HG02588 (cell line): ENCODE results near the gene NUDT14.

Experiments
- ATAC-seq: cut with Tn5 transposase; IDR thresholded peaks from one replicate; pipeline ENCODE4 v1.9.1; 2021; ENCODE audit warnings: mild to moderate bottlenecking, moderate library complexity; ENCODE audit not compliant: unreplicated experiment

NUDT14 gene

GRCh38 chr14:105180592-105181548 lies at the start of gene NUDT14:
Gene NUDT14 (minus strand): TSS chr14:105181312. CDS start chr14:105181209, 103 bp downstream.
- ATAC-seq: peak; percentile 74

- no peak for ATAC-seq
Observed at GRCh38 chr14:105229099-105229655, 48.1 kb upstream of the NUDT14 start.

GRCh38 chr14:105228562-105228961 lies 47.5 kb upstream of the NUDT14 start:
- ATAC-seq: no peak

GRCh38 chr14:105227346-105227745 lies 46.2 kb upstream of the NUDT14 start:
- no peak for ATAC-seq

- no peak for ATAC-seq
Observed at GRCh38 chr14:105226198-105226597, 45.1 kb upstream of the NUDT14 start.

GRCh38 chr14:105224845-105225570 lies 43.9 kb upstream of the NUDT14 start:
- no peak for ATAC-seq

GRCh38 chr14:105223770-105224544 lies 42.8 kb upstream of the NUDT14 start:
- no peak for ATAC-seq

- no peak for ATAC-seq
Observed at GRCh38 chr14:105223260-105223659, 42.1 kb upstream of the NUDT14 start.

GRCh38 chr14:105221598-105222178 lies 40.6 kb upstream of the NUDT14 start:
- ATAC-seq: no peak

- ATAC-seq: no peak
Observed at GRCh38 chr14:105220699-105221597, 39.8 kb upstream of the NUDT14 start.

- no peak for ATAC-seq
Observed at GRCh38 chr14:105219753-105220152, 38.6 kb upstream of the NUDT14 start.

- ATAC-seq: no peak
Observed at GRCh38 chr14:105219043-105219612, 38.0 kb upstream of the NUDT14 start.

- no peak for ATAC-seq
Observed at GRCh38 chr14:105218611-105219010, 37.5 kb upstream of the NUDT14 start.

GRCh38 chr14:105217774-105218173 lies 36.7 kb upstream of the NUDT14 start:
- no peak for ATAC-seq

GRCh38 chr14:105216490-105217247 lies 35.6 kb upstream of the NUDT14 start:
- ATAC-seq: no peak

- no peak for ATAC-seq
Observed at GRCh38 chr14:105215602-105216001, 34.5 kb upstream of the NUDT14 start.

- ATAC-seq: no peak
Observed at GRCh38 chr14:105214324-105214915, 33.3 kb upstream of the NUDT14 start.

GRCh38 chr14:105213361-105213760 lies 32.2 kb upstream of the NUDT14 start:
- ATAC-seq: no peak
